ENCODE measurements around the gene MTSS2.

Gene MTSS2

DNA sequence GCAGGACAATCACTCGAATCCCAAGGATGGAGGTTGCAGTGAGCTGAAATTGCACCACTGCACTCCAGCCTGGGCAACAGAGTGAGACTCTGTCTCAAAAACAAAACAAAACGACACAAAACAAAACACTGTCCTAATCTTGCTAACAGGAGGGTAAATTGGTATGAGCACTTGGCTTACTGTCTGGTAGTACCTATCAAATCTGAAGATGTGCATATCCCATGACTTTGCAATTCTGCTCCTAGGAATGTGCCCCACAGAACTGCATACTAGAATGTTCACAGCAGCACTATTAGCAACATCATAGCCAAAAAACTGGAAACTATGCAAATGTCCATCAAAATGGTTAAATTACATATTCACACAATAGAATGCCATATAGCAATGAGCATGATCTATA, 15.7 kb downstream of the MTSS2 start:
- in situ Hi-C loops (cut with MboI; ENCODE audit: low pct_unique_long_range_greater_than_20kb, low sequenced_read_pairs, unreplicated experiment) = no loop called here
- TF ChIP-seq, protein P1, sequence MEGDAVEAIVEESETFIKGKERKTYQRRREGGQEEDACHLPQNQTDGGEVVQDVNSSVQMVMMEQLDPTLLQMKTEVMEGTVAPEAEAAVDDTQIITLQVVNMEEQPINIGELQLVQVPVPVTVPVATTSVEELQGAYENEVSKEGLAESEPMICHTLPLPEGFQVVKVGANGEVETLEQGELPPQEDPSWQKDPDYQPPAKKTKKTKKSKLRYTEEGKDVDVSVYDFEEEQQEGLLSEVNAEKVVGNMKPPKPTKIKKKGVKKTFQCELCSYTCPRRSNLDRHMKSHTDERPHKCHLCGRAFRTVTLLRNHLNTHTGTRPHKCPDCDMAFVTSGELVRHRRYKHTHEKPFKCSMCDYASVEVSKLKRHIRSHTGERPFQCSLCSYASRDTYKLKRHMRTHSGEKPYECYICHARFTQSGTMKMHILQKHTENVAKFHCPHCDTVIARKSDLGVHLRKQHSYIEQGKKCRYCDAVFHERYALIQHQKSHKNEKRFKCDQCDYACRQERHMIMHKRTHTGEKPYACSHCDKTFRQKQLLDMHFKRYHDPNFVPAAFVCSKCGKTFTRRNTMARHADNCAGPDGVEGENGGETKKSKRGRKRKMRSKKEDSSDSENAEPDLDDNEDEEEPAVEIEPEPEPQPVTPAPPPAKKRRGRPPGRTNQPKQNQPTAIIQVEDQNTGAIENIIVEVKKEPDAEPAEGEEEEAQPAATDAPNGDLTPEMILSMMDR (IDR thresholded peaks at IDR 0.05; ENCODE audit: extremely low read depth, insufficient read depth, missing control alignments) = no peak

DNA sequence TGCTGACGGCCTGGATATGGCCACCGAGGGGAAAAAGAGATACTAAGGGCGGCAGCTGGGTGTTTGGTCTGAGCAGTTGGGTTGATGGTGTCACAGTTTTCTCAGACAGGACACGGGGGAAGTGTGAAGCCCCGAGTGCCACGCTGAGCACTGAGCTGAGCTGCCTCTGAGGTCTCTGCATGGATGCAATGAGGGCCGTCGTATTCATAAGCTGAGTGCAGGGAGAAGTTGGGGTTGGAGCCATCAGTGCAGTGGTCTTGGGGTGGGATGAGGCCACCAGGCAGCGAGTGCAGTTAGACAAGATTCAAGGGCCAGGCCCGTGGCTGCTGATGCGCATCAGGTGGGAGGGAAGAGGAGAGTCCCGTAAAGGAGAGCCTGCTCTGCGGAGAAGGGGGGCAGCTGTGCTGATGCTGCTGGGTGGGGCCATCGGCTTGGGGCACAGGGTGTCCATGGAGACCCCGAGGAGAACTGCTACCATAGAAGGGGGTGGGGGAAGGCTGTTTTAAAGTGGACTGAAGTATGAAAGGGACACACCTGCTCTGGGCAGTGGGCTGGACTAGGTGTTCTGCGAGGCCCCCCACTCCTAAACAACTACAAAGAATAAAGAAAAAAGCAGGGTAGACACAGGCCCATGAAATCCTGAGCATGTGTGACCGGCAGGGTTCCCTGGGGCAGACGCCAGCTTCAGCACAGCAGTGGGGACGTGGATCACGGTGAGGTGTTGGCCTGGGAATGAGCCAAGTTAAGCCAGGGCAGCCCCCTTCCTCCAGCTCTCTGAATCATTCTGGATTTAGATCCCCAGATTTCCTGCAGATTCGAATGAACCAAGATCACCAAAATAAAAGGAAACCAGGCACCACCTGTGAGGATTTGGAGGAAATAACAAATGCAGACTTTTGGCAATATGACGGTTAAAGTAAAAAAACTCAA, 19.8 kb downstream of the MTSS2 start:
- in situ Hi-C loops (cut with MboI; ENCODE audit: low pct_unique_long_range_greater_than_20kb, low sequenced_read_pairs, unreplicated experiment) = no loop called here
- no peak for DNase-seq (ENCODE audit: low spot score)
- TF ChIP-seq, protein P1 (IDR thresholded peaks at IDR 0.05; ENCODE audit: extremely low read depth, insufficient read depth, missing control alignments) = no peak

More for the DNA sequence above, 15.7 kb downstream of the MTSS2 start:
- no peak for DNase-seq (ENCODE audit: low spot score)

DNA sequence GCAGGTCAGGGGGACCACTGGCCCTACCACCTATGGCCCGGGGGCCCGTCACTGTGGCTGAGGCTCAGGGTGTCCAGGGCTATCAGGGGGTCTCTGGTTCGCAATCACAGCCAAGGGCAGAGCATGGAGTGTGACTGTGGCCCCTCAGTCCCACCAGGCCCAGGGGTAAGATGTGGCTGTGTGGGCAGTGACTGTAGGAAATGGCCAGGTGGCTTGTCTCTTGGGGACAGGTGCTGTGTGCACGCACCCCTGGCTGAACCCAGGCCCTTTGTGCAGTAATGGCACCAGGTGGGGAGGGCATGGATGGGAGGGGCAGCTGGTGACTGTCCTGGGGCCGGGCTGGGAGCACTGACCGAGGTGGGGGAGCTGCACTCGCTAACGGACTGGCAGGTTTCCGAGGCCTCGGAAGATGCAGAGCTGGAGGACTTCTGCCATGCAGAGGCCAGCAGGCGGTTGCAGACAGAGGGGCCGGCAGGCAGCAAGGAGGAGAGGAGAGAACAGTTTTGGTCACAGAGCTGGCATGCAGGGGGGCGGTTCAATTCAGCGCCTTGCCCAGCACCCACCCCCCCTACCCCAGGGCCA, 20.6 kb downstream of the MTSS2 start:
- TF ChIP-seq, protein P1 (IDR thresholded peaks at IDR 0.05; ENCODE audit: extremely low read depth, insufficient read depth, missing control alignments) = no peak
- no peak for DNase-seq (ENCODE audit: low spot score)
- in situ Hi-C loops (cut with MboI; ENCODE audit: low pct_unique_long_range_greater_than_20kb, low sequenced_read_pairs, unreplicated experiment) = no loop called here

DNA sequence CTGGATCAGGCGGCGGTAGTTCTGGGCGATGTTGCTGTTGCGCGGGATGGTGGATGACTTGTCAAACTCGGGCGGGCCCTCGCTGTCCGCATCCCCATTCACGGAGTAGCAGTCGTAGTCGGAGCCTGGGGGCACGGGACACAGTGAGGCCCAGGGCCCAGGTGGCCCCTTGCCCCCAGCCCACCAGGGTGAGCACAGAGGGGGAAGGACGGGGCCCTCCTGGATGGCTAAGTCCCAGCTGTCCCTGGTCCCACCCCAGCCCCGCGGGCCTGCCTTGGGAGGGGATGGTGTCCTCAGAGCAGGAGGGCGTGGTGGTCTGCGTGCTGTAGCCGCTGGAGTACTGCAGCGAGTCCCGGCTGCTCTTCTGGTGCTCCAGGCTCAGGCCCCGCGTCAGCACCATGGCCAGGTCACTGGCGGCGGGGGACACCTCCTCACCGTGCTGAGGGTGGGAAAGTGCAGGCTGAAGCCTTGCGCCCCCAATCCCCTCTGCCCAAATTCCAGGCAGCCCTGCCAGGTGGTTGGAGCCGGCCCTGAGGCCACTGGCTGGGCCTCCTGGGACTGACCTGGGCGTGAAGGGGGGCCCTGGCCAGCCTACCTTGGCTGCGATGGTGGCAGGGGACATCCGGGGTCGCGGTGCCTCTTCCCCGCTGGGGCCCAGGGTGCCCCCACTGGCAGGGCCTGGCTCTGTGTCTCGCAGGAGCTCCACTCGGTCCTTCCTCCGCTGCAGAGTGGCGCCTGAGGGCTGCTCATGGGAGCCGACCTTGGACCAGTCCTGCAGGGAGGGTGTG, 21.3 kb downstream of the MTSS2 start:
- no peak for DNase-seq (ENCODE audit: low spot score)
- TF ChIP-seq, protein P1 (IDR thresholded peaks at IDR 0.05; ENCODE audit: extremely low read depth, insufficient read depth, missing control alignments) = no peak
- in situ Hi-C loops (cut with MboI; ENCODE audit: low pct_unique_long_range_greater_than_20kb, low sequenced_read_pairs, unreplicated experiment) = no loop called here

DNA sequence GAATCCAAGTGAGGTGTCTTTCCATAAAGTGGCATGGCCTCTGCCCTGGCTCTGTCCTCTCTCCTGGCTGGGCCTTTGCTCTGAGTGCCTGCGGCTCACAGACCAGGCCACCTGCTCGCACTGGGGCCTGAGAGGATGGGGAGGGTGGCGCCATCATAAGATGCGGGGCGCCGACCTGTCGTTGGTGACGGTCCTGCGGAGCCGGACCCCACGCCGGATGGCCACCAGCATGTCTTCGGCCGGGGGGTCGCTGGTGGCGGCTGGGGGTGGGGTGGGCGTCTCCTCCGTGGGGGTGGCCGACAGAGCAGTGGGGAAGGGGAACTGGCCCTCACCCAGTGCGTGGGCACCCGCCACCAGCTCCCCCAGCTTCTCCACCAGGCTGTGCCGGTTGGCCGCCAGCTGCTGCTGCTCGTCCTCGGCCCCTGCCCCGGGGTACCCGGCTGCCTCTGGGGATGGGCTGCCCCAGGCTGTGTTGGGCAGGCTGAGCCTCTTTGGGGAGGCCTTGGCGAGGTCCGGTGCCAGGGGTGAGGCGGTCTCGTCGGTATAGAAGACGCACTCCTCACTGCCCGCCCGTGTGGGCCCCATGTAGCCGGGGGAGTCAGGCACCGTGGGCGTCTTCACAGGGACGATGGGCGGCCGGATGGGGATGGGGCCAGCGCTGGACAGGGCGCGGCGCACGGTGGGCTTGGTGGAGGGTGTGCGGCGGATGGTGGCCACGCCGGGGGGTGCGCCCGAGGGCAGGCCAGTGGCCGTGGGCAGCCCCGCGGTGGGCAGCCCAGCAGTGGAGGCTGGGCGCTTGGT, 22.1 kb downstream of the MTSS2 start:
- TF ChIP-seq, protein P1 (IDR thresholded peaks at IDR 0.05; ENCODE audit: extremely low read depth, insufficient read depth, missing control alignments) = no peak
- in situ Hi-C loops (cut with MboI; ENCODE audit: low pct_unique_long_range_greater_than_20kb, low sequenced_read_pairs, unreplicated experiment) = no loop called here
- DNase-seq (ENCODE audit: low spot score) = no peak

Measured in GM13977 (cell line).